Suprapubic skin (tissue), 4 donors: Measurements from ENCODE around the gene TAF9B.

Source experiments
- EP300 ChIP-seq: sonication (generic); formaldehyde crosslinking; IDR thresholded peaks from one replicate; pipeline ENCODE4 v1.6.1; 2017; ENCODE audit warnings: antibody characterized with exemption
- POLR2A ChIP-seq, 2 donors: fragments of 450-650 bp; IDR thresholded peaks; one replicate each; pipeline ENCODE4 v1.6.1; 2017; ENCODE audit warnings: antibody characterized with exemption in 2 of 2, mild to moderate bottlenecking in 2 of 2, moderate library complexity in 2 of 2
- POLR2AphosphoS5 ChIP-seq, 3 donors: sonication (generic); formaldehyde crosslinking; IDR thresholded peaks; one replicate each; pipeline ENCODE4 v1.6.1; 2017; ENCODE audit warnings: antibody characterized with exemption in 3 of 3
- TF ChIP-seq, protein P1 (sequence below), 2 donors: fragments of 200-600 bp in 1 of 2; fragments of 450-650 bp in 1 of 2; sonication (generic) in 1 of 2; IDR thresholded peaks; one replicate each; pipeline ENCODE4 v1.5.1; 2016 to 2019; ENCODE audit warnings: antibody characterized with exemption in 2 of 2, mild to moderate bottlenecking in 1 of 2, moderate library complexity in 1 of 2

DNA sequence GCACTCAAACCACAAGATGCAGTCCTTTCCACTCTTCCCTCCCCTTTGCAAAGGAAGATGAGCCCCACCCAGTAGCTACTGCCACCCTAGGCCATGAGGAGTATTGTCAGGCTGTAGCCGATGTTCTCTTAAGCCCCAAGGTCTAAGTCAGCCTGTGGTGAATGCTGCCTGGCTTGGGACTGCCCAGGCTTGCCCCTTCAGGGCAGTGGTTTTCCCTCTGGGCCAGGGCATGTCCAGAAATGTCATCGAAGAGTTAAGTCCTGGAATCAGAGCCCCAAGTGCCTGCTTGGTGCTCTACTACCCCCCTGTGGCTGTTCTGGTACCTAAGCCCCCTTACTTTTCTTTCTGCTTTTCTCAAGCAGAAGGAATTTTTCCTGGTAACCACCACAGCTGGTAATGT, 47.2 kb downstream of the TAF9B start:
- TF ChIP-seq POLR2AphosphoS5 (IDR thresholded peaks at IDR 0.05) = no peak
- TF ChIP-seq POLR2A (IDR thresholded peaks at IDR 0.05) = no peak
- TF ChIP-seq, protein P1, sequence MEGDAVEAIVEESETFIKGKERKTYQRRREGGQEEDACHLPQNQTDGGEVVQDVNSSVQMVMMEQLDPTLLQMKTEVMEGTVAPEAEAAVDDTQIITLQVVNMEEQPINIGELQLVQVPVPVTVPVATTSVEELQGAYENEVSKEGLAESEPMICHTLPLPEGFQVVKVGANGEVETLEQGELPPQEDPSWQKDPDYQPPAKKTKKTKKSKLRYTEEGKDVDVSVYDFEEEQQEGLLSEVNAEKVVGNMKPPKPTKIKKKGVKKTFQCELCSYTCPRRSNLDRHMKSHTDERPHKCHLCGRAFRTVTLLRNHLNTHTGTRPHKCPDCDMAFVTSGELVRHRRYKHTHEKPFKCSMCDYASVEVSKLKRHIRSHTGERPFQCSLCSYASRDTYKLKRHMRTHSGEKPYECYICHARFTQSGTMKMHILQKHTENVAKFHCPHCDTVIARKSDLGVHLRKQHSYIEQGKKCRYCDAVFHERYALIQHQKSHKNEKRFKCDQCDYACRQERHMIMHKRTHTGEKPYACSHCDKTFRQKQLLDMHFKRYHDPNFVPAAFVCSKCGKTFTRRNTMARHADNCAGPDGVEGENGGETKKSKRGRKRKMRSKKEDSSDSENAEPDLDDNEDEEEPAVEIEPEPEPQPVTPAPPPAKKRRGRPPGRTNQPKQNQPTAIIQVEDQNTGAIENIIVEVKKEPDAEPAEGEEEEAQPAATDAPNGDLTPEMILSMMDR (IDR thresholded peaks at IDR 0.05) = no peak
- TF ChIP-seq EP300 = no peak
